DMS153 (cell line): ENCODE results near the gene THADA.

ENCODE experiments used
- DNase-seq: peaks from one replicate; lab custom pipeline; 2025; lab: John Stamatoyannopoulos, UW

Gene THADA

GRCh38 chr2:43186321-43186678 is 409.5 kb downstream of the THADA start:
- no peak for DNase-seq

GRCh38 chr2:43185146-43185545 is 410.7 kb downstream of the THADA start:
- DNase-seq, result no peak

GRCh38 chr2:43184339-43184895 is 411.4 kb downstream of the THADA start:
- DNase-seq, result no peak

- DNase-seq, result no peak
Measured at GRCh38 chr2:43183743-43184142, 412.1 kb downstream of the THADA start.

GRCh38 chr2:43180897-43181296 is 414.9 kb downstream of the THADA start:
- DNase-seq, result no peak
